RKO (cell line): Measurements from ENCODE around the gene CGB8.
A peak's percentile ranks its signal among the peaks of the same experiment; 100 is the strongest.
"Not testable (repeated sequence)": the region's sequence is repeated elsewhere in the genome, so short reads cannot be mapped to it uniquely, and the experiment has no call there.

Experiments
- DNase-seq: peaks from one replicate; pipeline ENCODE4 v3.0.0-alpha.2; 2016; ENCODE audit warnings: low spot score

Gene CGB8

GRCh38 chr19:49030323-49030722 lies 18.6 kb downstream of the CGB8 start:
- DNase-seq: not testable (repeated sequence)

GRCh38 chr19:49029749-49030148 lies 19.2 kb downstream of the CGB8 start:
- not testable (repeated sequence) for DNase-seq

- not testable (repeated sequence) for DNase-seq
Measured at GRCh38 chr19:49028686-49029085, 20.2 kb downstream of the CGB8 start.

GRCh38 chr19:49025599-49025998 lies 23.3 kb downstream of the CGB8 start:
- not testable (repeated sequence) for DNase-seq

- not testable (repeated sequence) for DNase-seq
Measured at GRCh38 chr19:49025088-49025487, 23.8 kb downstream of the CGB8 start.

GRCh38 chr19:49024233-49024632 lies 24.7 kb downstream of the CGB8 start, which contains the start of gene CGB3:
TSS of gene CGB3 (minus strand) at chr19:49024333. CDS start at chr19:49023971, 362 bp downstream.
- DNase-seq: not testable (repeated sequence)

- DNase-seq: no peak
Measured at GRCh38 chr19:49022116-49022515, 26.8 kb downstream of the CGB8 start.

GRCh38 chr19:49020931-49021895 lies 27.7 kb downstream of the CGB8 start:
- peak; percentile 49 for DNase-seq

- DNase-seq: no peak
Measured at GRCh38 chr19:49020342-49020741, 28.6 kb downstream of the CGB8 start.

GRCh38 chr19:49019242-49019932 lies 29.5 kb downstream of the CGB8 start:
- DNase-seq: peak; percentile 80

- peak; percentile 51 for DNase-seq
Measured at GRCh38 chr19:49018388-49019241, 30.3 kb downstream of the CGB8 start.

- DNase-seq: peak; percentile 87
Measured at GRCh38 chr19:49017666-49018351, 31.1 kb downstream of the CGB8 start.

GRCh38 chr19:49017041-49017665 lies 31.8 kb downstream of the CGB8 start, which contains the start of gene LHB:
TSS of gene LHB (minus strand) at chr19:49017091. CDS start at chr19:49017081, 10 bp downstream.
- DNase-seq: no peak

- DNase-seq: no peak
Measured at GRCh38 chr19:49016067-49016839, 32.7 kb downstream of the CGB8 start.

- no peak for DNase-seq
Measured at GRCh38 chr19:49014870-49015255, 34.0 kb downstream of the CGB8 start.

GRCh38 chr19:49014123-49014869 lies 34.6 kb downstream of the CGB8 start:
- DNase-seq: peak; percentile 69

- DNase-seq: no peak
Measured at GRCh38 chr19:49011194-49011593, 37.7 kb downstream of the CGB8 start.

- no peak for DNase-seq
Measured at GRCh38 chr19:49010453-49010852, 38.5 kb downstream of the CGB8 start.

GRCh38 chr19:49009828-49010227 lies 39.1 kb downstream of the CGB8 start:
- no peak for DNase-seq
